HG03558 (cell line): ENCODE data around the gene TSPAN16.
"Not testable (repeated sequence)": the region's sequence is repeated elsewhere in the genome, so short reads cannot be mapped to it uniquely, and the experiment has no call there.

Experiments
- ATAC-seq: cut with Tn5 transposase; IDR thresholded peaks from one replicate; pipeline ENCODE4 v1.9.1; 2021; ENCODE audit warnings: moderate number of reproducible peaks; ENCODE audit not compliant: unreplicated experiment; ENCODE audit errors: extremely low read depth

TSPAN16 gene

GRCh38 chr19:11299946-11300810 lies 4.2 kb downstream of the TSPAN16 start:
- ATAC-seq = no peak

- ATAC-seq = no peak
These were observed 4.8 kb downstream of the TSPAN16 start for GRCh38 chr19:11300811-11301120.

GRCh38 chr19:11304936-11305335 lies 9.0 kb downstream of the TSPAN16 start:
- ATAC-seq = no peak

- no peak for ATAC-seq
These were observed 10.4 kb downstream of the TSPAN16 start for GRCh38 chr19:11306337-11306736.

- not testable (repeated sequence) for ATAC-seq
These were observed 24.5 kb downstream of the TSPAN16 start for GRCh38 chr19:11320278-11320995.

- no peak for ATAC-seq
These were observed 25.5 kb downstream of the TSPAN16 start for GRCh38 chr19:11321191-11322126.

GRCh38 chr19:11322269-11323024 lies 26.5 kb downstream of the TSPAN16 start:
- no peak for ATAC-seq

- no peak for ATAC-seq
These were observed 27.7 kb downstream of the TSPAN16 start for GRCh38 chr19:11323601-11324078.

- no peak for ATAC-seq
These were observed 28.2 kb downstream of the TSPAN16 start for GRCh38 chr19:11324079-11324661.

GRCh38 chr19:11324748-11325389 lies 28.9 kb downstream of the TSPAN16 start:
- no peak for ATAC-seq

GRCh38 chr19:11325544-11325943 lies 29.6 kb downstream of the TSPAN16 start:
- ATAC-seq = no peak

- ATAC-seq = no peak
These were observed 34.2 kb downstream of the TSPAN16 start for GRCh38 chr19:11330127-11330526.

GRCh38 chr19:11331502-11331901 lies 35.5 kb downstream of the TSPAN16 start:
- no peak for ATAC-seq

GRCh38 chr19:11332822-11333221 lies 36.9 kb downstream of the TSPAN16 start:
- no peak for ATAC-seq

GRCh38 chr19:11333838-11334237 lies 37.9 kb downstream of the TSPAN16 start:
- ATAC-seq = not testable (repeated sequence)

- no peak for ATAC-seq
These were observed 39.6 kb downstream of the TSPAN16 start for GRCh38 chr19:11335449-11336146.

- no peak for ATAC-seq
These were observed 41.1 kb downstream of the TSPAN16 start for GRCh38 chr19:11337080-11337479.

GRCh38 chr19:11338121-11338520 lies 42.2 kb downstream of the TSPAN16 start:
- ATAC-seq = no peak
